HCT116 (cell line): ENCODE results near the gene LSAMP. TPM values are rescaled to one million over a fixed set of nuclear protein-coding genes. Genes with fewer than 3 reads are reported as not detected.

Experiments used
- ATAC-seq: fragments of 200-7000 bp; cut with Tn5 transposase; 2 replicates; pipeline ENCODE4 v1.9.1; 2020; ENCODE audit warnings: mild to moderate bottlenecking, moderate library complexity
- BruUV-seq: library from RNA; stranded (reverse); fragments of 400-500 nt; replicated peaks from 2 replicates; lab custom pipeline; 2021; lab: Mats Ljungman, UMichigan
- CTCF ChIA-PET: fragments of 300-600 bp; sonication (Branson Sonifier 250); formaldehyde crosslinking; loops from one replicate; lab custom pipeline; 2021; ENCODE audit warnings: antibody characterized with exemption; lab: Charles Lee
- POLR2A ChIA-PET: fragments of 300-600, 350-600 bp; sonication (Branson Sonifier 250); formaldehyde crosslinking; loops from one replicate; lab custom pipeline; 2021; ENCODE audit warnings: antibody characterized with exemption; lab: Charles Lee
- RAD21 ChIA-PET, 2 experiments: fragments of 300-600 bp; sonication (Branson Sonifier 250); formaldehyde crosslinking; loops; one replicate each; lab custom pipeline; 2023; ENCODE audit warnings: low total read pairs in 2 of 2; ENCODE audit not compliant: uncharacterized antibody in 2 of 2, unreplicated experiment in 2 of 2, low non-redundant PET in 1 of 2; lab: Charles Lee
- DNase-seq: peaks from one replicate; pipeline ENCODE4 v3.0.0-alpha.2; 2010; ENCODE audit warnings: low read depth, low spot score
- H2AFZ ChIP-seq: fragments of 200-600 bp; shearing (Covaris generic), sonication (generic); 2 replicates; pipeline ENCODE4 v1.6.1; 2017; ENCODE audit warnings: low read depth, mixed run types, mixed read lengths, antibody characterized with exemption, low read length; ENCODE audit not compliant: poor library complexity, severe bottlenecking
- H3K27ac ChIP-seq: 2 replicates; pipeline ENCODE4 v1.5.1; 2012; ENCODE audit warnings: low read depth, low read length
- H3K27me3 ChIP-seq: fragments of 200-600 bp; sonication (generic); 2 replicates; pipeline ENCODE4 v1.6.1; 2016; ENCODE audit warnings: mixed run types, low read length, mixed read lengths; ENCODE audit not compliant: insufficient read depth
- H3K36me3 ChIP-seq, 2 experiments: fragments of 200-500 bp in 1 of 2; fragments of 200-600 bp in 1 of 2; sonication (Bioruptor generic) in 1 of 2; sonication (generic) in 1 of 2; 2 replicates each; pipeline versions ENCODE4 v1.5.1 to v1.6.1; 2014 to 2016; ENCODE audit warnings: low read length in 2 of 2, inconsistent platforms in 1 of 2, mixed read lengths in 1 of 2, mixed run types in 1 of 2; ENCODE audit not compliant: insufficient read depth in 2 of 2, control insufficient read depth in 1 of 2
- H3K4me1 ChIP-seq, 2 experiments: fragments of 200-600 bp in 1 of 2; sonication (generic) in 1 of 2; 2 replicates each; pipeline versions ENCODE4 v1.5.1 to v1.6.1; 2012 to 2017; ENCODE audit warnings: low read length in 2 of 2, inconsistent platforms in 1 of 2, mild to moderate bottlenecking in 1 of 2, mixed read lengths in 1 of 2, mixed run types in 1 of 2, moderate library complexity in 1 of 2; ENCODE audit not compliant: insufficient read depth in 2 of 2, control insufficient read depth in 1 of 2
- H3K4me2 ChIP-seq: fragments of 200-600 bp; sonication (generic); 2 replicates; pipeline ENCODE4 v1.6.1; 2017; ENCODE audit warnings: mixed run types, low read length, mixed read lengths
- H3K4me3 ChIP-seq, 2 experiments: fragments of 200-600 bp in 1 of 2; sonication (generic) in 1 of 2; replicated peaks in 1 of 2; 2 replicates each; pipeline ENCODE4 v1.5.1; 2011 to 2016; ENCODE audit warnings: low read length in 2 of 2, control low read depth in 1 of 2, low read depth in 1 of 2, mild to moderate bottlenecking in 1 of 2, mixed read lengths in 1 of 2, mixed run types in 1 of 2
- H3K79me2 ChIP-seq: fragments of 200-600 bp; sonication (generic); 2 replicates; pipeline ENCODE4 v1.6.1; 2017; ENCODE audit warnings: mild to moderate bottlenecking, mixed run types, low read length, moderate library complexity, mixed read lengths; ENCODE audit not compliant: insufficient read depth
- H3K9ac ChIP-seq: fragments of 200-600 bp; sonication (generic); 2 replicates; pipeline ENCODE4 v1.6.1; 2016; ENCODE audit warnings: low read length, mixed read lengths
- H3K9me2 ChIP-seq: fragments of 200-600 bp; sonication (generic), shearing (Covaris generic); 2 replicates; pipeline ENCODE4 v1.6.1; 2017; ENCODE audit warnings: mixed run types, mild to moderate bottlenecking, moderate library complexity; ENCODE audit not compliant: insufficient read depth
- H3K9me3 ChIP-seq, 2 experiments: fragments of 200-500 bp in 1 of 2; fragments of 200-600 bp in 1 of 2; sonication (Bioruptor generic) in 1 of 2; sonication (generic) in 1 of 2; 2 replicates each; pipeline ENCODE4 v1.6.1; 2014 to 2017; ENCODE audit warnings: low read length in 2 of 2, mixed read lengths in 2 of 2, inconsistent platforms in 1 of 2, low read depth in 1 of 2, mild to moderate bottlenecking in 1 of 2, mixed run types in 1 of 2, moderate library complexity in 1 of 2; ENCODE audit not compliant: control insufficient read depth in 1 of 2, insufficient read depth in 1 of 2
- H4K20me1 ChIP-seq: fragments of 200-600 bp; sonication (generic), shearing (Covaris generic); 2 replicates; pipeline ENCODE4 v1.6.1; 2017; ENCODE audit warnings: mixed run types, mild to moderate bottlenecking, moderate library complexity; ENCODE audit not compliant: insufficient read depth
- CBX3 ChIP-seq: IDR thresholded peaks from 2 replicates; pipeline ENCODE4 v1.6.1; 2012; ENCODE audit warnings: low read depth
- CEBPB ChIP-seq: IDR thresholded peaks from 2 replicates; pipeline ENCODE4 v1.6.1; 2012; ENCODE audit warnings: low read depth
- EGR1 ChIP-seq: IDR thresholded peaks from 2 replicates; pipeline ENCODE4 v1.6.1; 2012; ENCODE audit warnings: low read depth
- ELF1 ChIP-seq: IDR thresholded peaks from 2 replicates; pipeline ENCODE4 v1.6.1; 2012; ENCODE audit warnings: low read depth, borderline replicate concordance
- EZH2 ChIP-seq: fragments of 200-600 bp; sonication (generic); IDR thresholded peaks from 2 replicates; pipeline ENCODE4 v1.6.1; 2017; ENCODE audit warnings: antibody characterized with exemption, mixed run types
- EZH2phosphoT487 ChIP-seq: fragments of 200-600 bp; IDR thresholded peaks from 2 replicates; pipeline ENCODE4 v1.6.1; 2018; ENCODE audit warnings: antibody characterized with exemption, borderline replicate concordance
- JUND ChIP-seq: IDR thresholded peaks from 2 replicates; pipeline ENCODE4 v1.6.1; 2012
- MAX ChIP-seq: IDR thresholded peaks from 2 replicates; pipeline ENCODE4 v1.6.1; 2012
- POLR2A ChIP-seq: IDR thresholded peaks from 2 replicates; pipeline ENCODE4 v1.7.0; 2011; ENCODE audit warnings: borderline replicate concordance; ENCODE audit not compliant: insufficient read depth, insufficient read length; ENCODE audit errors: extremely low read depth
- POLR2AphosphoS5 ChIP-seq: IDR thresholded peaks from 2 replicates; pipeline ENCODE4 v1.6.1; 2011; ENCODE audit warnings: mild to moderate bottlenecking, low read depth, low read length, moderate library complexity
- RAD21 ChIP-seq: IDR thresholded peaks from 2 replicates; pipeline ENCODE4 v1.6.1; 2012; ENCODE audit warnings: low read depth, mild to moderate bottlenecking
- SIN3A ChIP-seq: IDR thresholded peaks from 2 replicates; pipeline ENCODE4 v1.6.1; 2012; ENCODE audit warnings: low read depth
- SP1 ChIP-seq: IDR thresholded peaks from 2 replicates; pipeline ENCODE4 v1.6.1; 2012; ENCODE audit warnings: low read depth
- SRF ChIP-seq: IDR thresholded peaks from 2 replicates; pipeline ENCODE4 v1.6.1; 2012; ENCODE audit warnings: low read depth
- TCF7L2 ChIP-seq: IDR thresholded peaks from 2 replicates; pipeline ENCODE4 v1.7.0; 2011; ENCODE audit warnings: borderline replicate concordance, inconsistent platforms; ENCODE audit not compliant: insufficient read depth, insufficient read length; ENCODE audit errors: extremely low read depth
- YY1 ChIP-seq: IDR thresholded peaks from 2 replicates; pipeline ENCODE4 v1.6.1; 2011; ENCODE audit warnings: low read length, low read depth, moderate library complexity, mild to moderate bottlenecking; ENCODE audit not compliant: insufficient replicate concordance; ENCODE audit errors: extremely low read depth
- ZBTB33 ChIP-seq: IDR thresholded peaks from 2 replicates; pipeline ENCODE4 v1.6.1; 2011; ENCODE audit warnings: mild to moderate bottlenecking, low read length, moderate library complexity; ENCODE audit not compliant: insufficient replicate concordance; ENCODE audit errors: extremely low read depth
- ZFX ChIP-seq: fragments of 450-650 bp; IDR thresholded peaks from 2 replicates; pipeline ENCODE4 v1.6.1; 2017
- intact Hi-C: fragments of 100-400 bp; cut with micrococcal nuclease; formaldehyde crosslinking; loops from 2 replicates; pipeline ENCODE4 v1.10.0; 2022
- total RNA-seq: library from RNA; stranded (reverse); gene quantifications from one replicate; pipeline ENCODE4 v1.2.1, GENCODE V29; 2021; ENCODE audit not compliant: unreplicated experiment

Gene LSAMP
- total RNA-seq, 1 experiment from 2014 or later: 0.25 TPM

- peak; percentile 21 for TF ChIP-seq YY1
- no peak for TF ChIP-seq EZH2phosphoT487
- TF ChIP-seq SP1: peak; percentile 78
- TF ChIP-seq JUND: peak; percentile 88
Observed at GRCh38 chr3:116059421-116060096, 385.7 kb downstream of the LSAMP start (continued).

- TF ChIP-seq RAD21: no peak
- no peak for TF ChIP-seq ELF1
- no peak for TF ChIP-seq CEBPB
- no peak for TF ChIP-seq EZH2phosphoT487
- TF ChIP-seq SIN3A: no peak
- TF ChIP-seq CBX3: no peak
- TF ChIP-seq ZFX: no peak
- no peak for TF ChIP-seq POLR2AphosphoS5
- no peak for TF ChIP-seq SRF
- no peak for TF ChIP-seq JUND
- no peak for TF ChIP-seq TCF7L2
- TF ChIP-seq ZBTB33: no peak
- TF ChIP-seq EZH2: no peak
- TF ChIP-seq POLR2A: no peak
- TF ChIP-seq EGR1: no peak
- TF ChIP-seq MAX: no peak
- H3K9me3 ChIP-seq: no peaks in the 10 kb centered on the region
- DNase-seq (no peak), ATAC-seq (no peak)
- H3K4me2 ChIP-seq: no peak overlapping the region
- intact Hi-C loops: no loop called here
- no peak overlapping the region for H3K9ac ChIP-seq
- POLR2A ChIA-PET: no interaction called here
- RAD21 ChIA-PET: no interaction called here
- H3K4me3 ChIP-seq: no peak overlapping the region
- no TSS peak for BruUV-seq
- H2AFZ ChIP-seq: no peak overlapping the region
- H4K20me1 ChIP-seq: no peaks in the 10 kb centered on the region
- CTCF ChIA-PET: no interaction called here
- H3K27me3 ChIP-seq: no peaks in the 10 kb centered on the region
- no peak overlapping the region for H3K27ac ChIP-seq
- H3K4me1 ChIP-seq: peaks cover 5 to 15% of the 10 kb centered on the region in 2 experiments; a peak in 3 of 4 replicates
- no peaks in the 10 kb centered on the region for H3K9me2 ChIP-seq
- H3K79me2 ChIP-seq: no peaks in the 10 kb centered on the region
- no peaks in the 10 kb centered on the region for H3K36me3 ChIP-seq
Observed at GRCh38 chr3:116058844-116059243, 386.4 kb downstream of the LSAMP start.
